Adrenal gland (tissue), 12 donors: ENCODE results near the gene TRAPPC12. TPM values are rescaled to one million over a fixed set of nuclear protein-coding genes. Genes with fewer than 3 reads are reported as not detected.

Experiments used
- DNase-seq, 7 donors: peaks; one replicate each; pipeline ENCODE4 v3.0.0-alpha.2; 2019 to 2020
- H3K27ac ChIP-seq, 5 donors: fragments of 200-600 bp; sonication (generic) in 4 of 5; 1 replicate in 3 of 5; 2 replicates in 2 of 5; pipeline versions ENCODE4 v1.5.1 to v1.8.0; 2016 to 2020; ENCODE audit warnings: mild to moderate bottlenecking in 1 of 5
- H3K27me3 ChIP-seq: fragments of 200-600 bp; 2 replicates; pipeline ENCODE4 v1.8.0; 2021
- H3K36me3 ChIP-seq, 2 donors: fragments of 200-600 bp; replicated peaks in 1 of 2; 1 replicate in 1 of 2; 2 replicates in 1 of 2; pipeline versions ENCODE4 v1.5.1 to v1.8.0; 2018 to 2022
- H3K4me1 ChIP-seq, 2 donors: fragments of 200-600 bp; replicated peaks in 1 of 2; 1 replicate in 1 of 2; 2 replicates in 1 of 2; pipeline versions ENCODE4 v1.5.1 to v1.8.0; 2018 to 2021
- H3K4me3 ChIP-seq, 4 donors: fragments of 200-600 bp; sonication (generic) in 3 of 4; one replicate each; pipeline ENCODE4 v1.5.1; 2016 to 2018
- H3K9me3 ChIP-seq, 3 donors: fragments of 200-600 bp; sonication (generic) in 1 of 3; replicated peaks in 1 of 3; 1 replicate in 2 of 3; 2 replicates in 1 of 3; pipeline versions ENCODE4 v1.5.1 to v1.8.0; 2016 to 2021
- CTCF ChIP-seq, 6 experiments: fragments of 450-650 bp in 4 of 6; fragments of 200-600 bp in 2 of 6; sonication (generic) in 1 of 6; IDR thresholded peaks; 1 replicate in 5 of 6; 2 replicates in 1 of 6; pipeline versions ENCODE4 v1.5.1 to v1.8.0; 2016 to 2021; ENCODE audit warnings: antibody characterized with exemption in 6 of 6, mild to moderate bottlenecking in 2 of 6, moderate library complexity in 1 of 6
- POLR2A ChIP-seq, 2 donors: fragments of 450-650 bp; IDR thresholded peaks; one replicate each; pipeline ENCODE4 v1.6.1; 2017; ENCODE audit warnings: antibody characterized with exemption in 2 of 2, mild to moderate bottlenecking in 2 of 2, moderate library complexity in 1 of 2
- WGBS, 4 donors: extraction: QIAGEN DNeasy Blood & Tissue Kit in 2 of 4; methylation state at CpG; one replicate each; pipeline versions ENCODE4 v1.1.5 to v1.1.7; 2013 to 2017; 5-methylcytosine and 5-hydroxymethylcytosine counted together
- intact Hi-C, 2 donors: fragments of 100-400 bp; cut with DNase I; formaldehyde crosslinking; loops; one replicate each; pipeline versions ENCODE4 v1.14.1 to v1.15.0; 2022 to 2023
- polyA plus RNA-seq, 3 donors: library from polyadenylated mRNA; stranded (reverse); fragments of 200-250 nt in 2 of 3; fragments of 350-450 nt in 1 of 3; fragmentation: Illumina TruSeq in 1 of 3; extraction: RNeasy Lipid Tissue Mini Kit (QIAGEN cat#74804) in 1 of 3; gene quantifications; one replicate each; pipeline ENCODE4 v1.2.3, GENCODE V29; 2013 to 2014
- total RNA-seq, 9 donors: library from RNA; depleted of rRNA in 4 of 9; stranded (reverse); fragments of >200 nt in 4 of 9; fragments of 120-200 nt in 1 of 9; fragmentation: NEBNext Ultra II Directional in 1 of 9; extraction: Animal tissue kit (Norgen Biotek cat#: 25700) in 1 of 9; gene quantifications; one replicate each; pipeline versions ENCODE4 v1.1.0 to v1.2.4, GENCODE V29; 2013 to 2023
- donor health status: healthy with polysubstance abuse.
- donor health status: Bipolar disorder and iron deficiency.
- donor health status: DM: yes; HTN: yes; CAD: no.
- donor health status: DM: no; HTN: no; CAD: no.
- donor health status: DM: no; HTN: no; CAD: no.
- donor health status: DM: yes; HTN: yes; CAD: no.

TRAPPC12 gene
- total and polyA plus RNA-seq, 12 donors: 58.3 to 334 (median 99.5) TPM

DNA sequence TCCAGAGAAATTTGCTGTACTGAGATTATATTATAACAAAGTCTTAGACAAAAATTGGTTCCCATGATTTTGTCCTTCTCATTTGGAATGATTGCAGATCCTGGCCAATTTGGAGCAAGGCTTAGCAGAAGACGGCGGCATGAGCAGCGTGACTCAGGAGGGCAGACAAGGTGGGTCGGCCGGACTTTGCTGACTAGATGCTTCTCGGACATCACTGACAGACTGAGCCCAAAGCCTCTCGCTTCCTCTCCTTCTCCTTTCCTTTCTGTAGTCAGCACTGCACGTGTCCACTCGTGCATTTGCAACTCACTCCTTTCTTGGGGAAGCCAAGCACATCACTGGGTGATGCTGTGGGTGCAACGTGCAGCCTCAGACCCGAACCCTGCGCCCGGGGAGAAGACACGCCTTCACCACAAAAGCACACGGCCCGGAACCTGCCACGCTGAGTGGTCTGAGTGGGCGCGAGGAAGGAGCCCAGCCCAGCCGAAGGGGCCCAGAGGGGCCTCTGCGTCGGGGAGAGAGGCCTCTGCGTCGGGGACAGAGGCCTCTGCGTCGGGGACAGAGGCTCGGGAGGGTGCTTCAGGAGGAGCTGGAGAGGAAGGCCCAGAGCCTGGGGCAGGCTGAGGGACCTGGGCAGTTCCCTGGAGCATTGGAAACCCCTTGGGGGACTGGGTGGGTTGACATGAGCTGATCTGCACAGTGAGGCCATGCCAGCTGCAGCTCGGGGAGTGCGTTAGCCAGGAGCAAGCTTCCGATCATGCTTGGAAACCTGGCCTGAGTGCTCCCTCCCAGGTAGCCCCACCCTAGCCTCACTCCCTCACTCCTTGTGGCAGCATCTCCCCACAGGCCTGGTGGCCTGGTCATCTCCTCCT, 78.3 kb downstream of the TRAPPC12 start:
- intact Hi-C loops: loop anchor here in 1 of 2 donors (10.0 kb wide), 1 partner anchor 273 kb away; no protein-coding TSS in a partner anchor
- Histone ChIP-seq H3K36me3 (peaks cover 0 to 26% of the 10 kb centered on the region in 2 donors), H3K27me3 (no peaks in the 10 kb centered on the region), H3K27ac (no peak overlapping the region), H3K4me3 (no peak overlapping the region), H3K4me1 (peaks cover 0 to 16% of the 10 kb centered on the region in 2 donors), H3K9me3 (no peaks in the 10 kb centered on the region)
- WGBS, 4 donors: 91 to 95% (median 93%) methylated on average over 12 to 30 of the region's 30 CpGs
- peak in 1 of 7 donors; percentile 41 for DNase-seq
- TF ChIP-seq CTCF (IDR thresholded peaks at IDR 0.05) (no peak), POLR2A (IDR thresholded peaks at IDR 0.05) (no peak)

DNA sequence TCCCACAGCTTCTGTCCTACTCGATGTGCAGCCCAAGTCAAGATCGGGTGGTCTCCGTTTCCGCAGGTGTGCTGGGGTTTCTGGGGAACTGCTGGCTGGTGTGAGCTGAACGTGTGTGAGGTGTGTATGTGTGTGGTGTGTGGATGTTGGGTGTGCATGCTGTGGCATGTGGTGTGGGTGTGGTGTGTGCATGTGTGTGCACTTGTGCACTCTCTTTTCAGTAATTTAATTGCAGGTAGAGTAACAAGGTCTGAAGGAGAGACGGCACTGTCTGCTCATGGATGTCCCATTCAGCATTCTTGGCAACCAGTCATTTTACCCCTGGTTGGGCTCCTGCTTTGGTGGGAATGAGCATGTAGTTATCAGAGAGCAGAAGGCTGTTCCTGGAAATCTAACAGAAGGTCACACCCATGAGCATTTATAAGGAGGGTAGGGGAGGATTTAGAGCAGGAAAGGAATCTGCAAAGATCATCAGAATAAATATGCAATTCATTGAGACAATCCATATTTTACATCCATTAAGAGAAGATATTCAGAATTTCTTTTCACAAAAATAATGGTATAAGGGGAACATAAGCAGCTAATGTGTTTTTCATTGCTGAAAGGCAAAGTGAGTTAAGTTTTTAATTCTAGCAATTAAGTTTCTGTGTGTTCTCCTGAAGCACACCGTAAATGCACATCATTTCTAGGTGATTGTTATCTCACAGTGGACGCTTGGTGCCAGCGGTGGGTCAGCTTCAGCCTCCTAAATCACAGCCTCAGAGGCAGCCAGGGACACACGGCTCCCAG, 79.1 kb downstream of the TRAPPC12 start:
- intact Hi-C loops: loop anchor here in 1 of 2 donors (10.0 kb wide), 1 partner anchor 274 kb away; no protein-coding TSS in a partner anchor
- peak in 1 of 7 donors; percentile 47 for DNase-seq

DNA sequence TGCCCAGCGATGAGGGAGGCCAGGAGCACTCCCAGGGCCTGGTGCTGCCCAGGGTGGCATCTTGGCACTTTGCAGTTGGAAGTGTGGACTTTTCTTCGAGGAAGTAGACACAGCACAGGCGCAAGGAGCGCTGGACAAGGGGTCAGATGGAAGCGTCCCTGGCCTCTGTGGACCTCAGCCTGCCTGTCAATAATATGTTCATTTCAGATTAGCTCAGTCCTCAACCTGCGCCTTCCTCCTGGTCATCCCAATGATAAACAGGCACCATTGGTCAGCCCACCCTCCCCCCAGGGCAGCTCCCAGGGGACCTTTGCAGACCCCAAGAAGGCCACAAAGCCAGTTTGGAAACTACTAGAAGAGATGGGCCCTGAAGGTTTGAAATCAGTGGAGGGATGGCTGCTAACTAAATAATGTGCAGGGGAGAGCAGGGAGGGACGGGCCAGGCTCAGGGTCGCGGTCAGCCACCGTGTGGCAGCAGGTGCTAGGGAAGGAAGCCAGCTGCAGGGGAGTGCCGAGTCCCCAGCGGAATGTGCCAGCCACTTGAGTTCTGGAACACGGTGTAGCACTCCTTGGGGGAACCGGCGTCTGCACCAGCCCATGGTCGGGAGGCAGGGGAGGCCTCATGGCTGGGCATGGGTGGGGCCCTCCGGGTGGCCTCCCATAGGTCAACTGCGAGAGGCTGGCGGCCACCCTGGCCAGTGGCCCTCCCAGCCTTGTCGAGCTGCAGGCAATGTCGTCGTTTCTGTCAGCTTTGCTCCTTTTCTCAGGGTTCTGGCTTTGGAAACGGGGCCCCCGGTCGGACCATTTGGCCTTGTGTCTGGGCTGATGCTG, 79.9 kb downstream of the TRAPPC12 start:
- DNase-seq: peak in 1 of 7 donors; percentile 52
- no peaks in the 10 kb centered on the region for H3K27me3 ChIP-seq
- WGBS, 4 donors: 88 to 90% (median 88%) methylated on average over 12 to 25 of the region's 25 CpGs
- peaks cover 0 to 16% of the 10 kb centered on the region in 2 donors for H3K4me1 ChIP-seq
- H3K9me3 ChIP-seq: no peaks in the 10 kb centered on the region
- H3K4me3 ChIP-seq: no peak overlapping the region
- H3K36me3 ChIP-seq: peaks cover 0 to 24% of the 10 kb centered on the region in 2 donors
- intact Hi-C loops: loop anchor here in 1 of 2 donors (10.0 kb wide), 1 partner anchor 275 kb away; no protein-coding TSS in a partner anchor
- no peak overlapping the region for H3K27ac ChIP-seq
- TF ChIP-seq POLR2A (IDR thresholded peaks at IDR 0.05) (no peak), CTCF (IDR thresholded peaks at IDR 0.05) (no peak)

More for the DNA sequence above, 79.1 kb downstream of the TRAPPC12 start:
- H3K27me3 ChIP-seq: no peaks in the 10 kb centered on the region
- H3K4me1 ChIP-seq: peaks cover 0 to 16% of the 10 kb centered on the region in 2 donors
- H3K36me3 ChIP-seq: peaks cover 0 to 25% of the 10 kb centered on the region in 2 donors
- H3K9me3 ChIP-seq: no peaks in the 10 kb centered on the region
- WGBS, 4 donors: 83 to 91% (median 88%) methylated on average over 9 to 10 of the region's 10 CpGs
- H3K27ac ChIP-seq: no peak overlapping the region
- TF ChIP-seq POLR2A (IDR thresholded peaks at IDR 0.05) (no peak), CTCF (IDR thresholded peaks at IDR 0.05) (no peak)
- no peak overlapping the region for H3K4me3 ChIP-seq
